OCI-LY7 (cell line): ENCODE measurements around the gene SYNGR3. TPM values are rescaled to one million over a fixed set of nuclear protein-coding genes. Genes with fewer than 3 reads are reported as not detected.
"Not testable (repeated sequence)": the region's sequence is repeated elsewhere in the genome, so short reads cannot be mapped to it uniquely, and the experiment has no call there.

ENCODE experiments used
- BruUV-seq: library from RNA; stranded (reverse); fragments of 400-500 nt; replicated peaks from 2 replicates; lab custom pipeline; 2021; lab: Mats Ljungman, UMichigan
- CTCF ChIA-PET: fragments of 300-600 bp; sonication (Branson Sonifier 250); formaldehyde crosslinking; loops from one replicate; lab custom pipeline; 2022; ENCODE audit warnings: antibody characterized with exemption; ENCODE audit not compliant: unreplicated experiment; lab: Charles Lee
- POLR2A ChIA-PET: fragments of 300-600 bp; sonication (Branson Sonifier 250); formaldehyde crosslinking; loops from one replicate; lab custom pipeline; 2022; ENCODE audit warnings: antibody characterized with exemption; lab: Charles Lee
- DNase-seq: peaks from one replicate; pipeline ENCODE4 v3.0.0-alpha.2; 2015; ENCODE audit warnings: low spot score
- H2AFZ ChIP-seq: fragments of 200-600 bp; sonication (generic), shearing (Covaris generic); 2 replicates; pipeline ENCODE4 v1.6.1; 2014; ENCODE audit warnings: mild to moderate bottlenecking, antibody characterized with exemption, low read length, moderate library complexity
- H3K27ac ChIP-seq: fragments of 200-600 bp; sonication (generic); 2 replicates; pipeline ENCODE4 v1.5.1; 2014; ENCODE audit warnings: mixed run types, low read depth, mild to moderate bottlenecking, moderate library complexity, low read length, inconsistent platforms; ENCODE audit not compliant: poor library complexity, severe bottlenecking
- H3K36me3 ChIP-seq: fragments of 200-600 bp; sonication (generic); 2 replicates; pipeline ENCODE4 v1.6.1; 2014; ENCODE audit warnings: mild to moderate bottlenecking, antibody characterized with exemption, low read length, moderate library complexity, mixed read lengths; ENCODE audit not compliant: insufficient read depth
- H3K4me1 ChIP-seq: fragments of 200-600 bp; sonication (generic); 2 replicates; pipeline ENCODE4 v1.5.1; 2014; ENCODE audit warnings: mild to moderate bottlenecking, low read length; ENCODE audit not compliant: insufficient read depth, poor library complexity, severe bottlenecking
- H3K4me2 ChIP-seq: fragments of 200-600 bp; sonication (generic); 2 replicates; pipeline ENCODE4 v1.6.1; 2014; ENCODE audit warnings: mild to moderate bottlenecking, low read length
- H3K4me3 ChIP-seq: fragments of 200-600 bp; sonication (generic); 2 replicates; pipeline ENCODE4 v1.5.1; 2014; ENCODE audit warnings: mild to moderate bottlenecking, low read depth, low read length; ENCODE audit not compliant: poor library complexity, severe bottlenecking
- H3K79me2 ChIP-seq: fragments of 200-600 bp; sonication (generic); 2 replicates; pipeline ENCODE4 v1.6.1; 2016; ENCODE audit warnings: low read depth, mild to moderate bottlenecking, low read length, moderate library complexity, mixed read lengths; ENCODE audit not compliant: insufficient read depth
- H3K9me2 ChIP-seq: fragments of 200-600 bp; sonication (generic); 2 replicates; pipeline ENCODE4 v1.6.1; 2016; ENCODE audit warnings: mild to moderate bottlenecking, low read length, mixed read lengths; ENCODE audit not compliant: insufficient read depth
- H3K9me3 ChIP-seq: fragments of 200-600 bp; sonication (generic); 2 replicates; pipeline ENCODE4 v1.6.1; 2014; ENCODE audit warnings: mild to moderate bottlenecking, mixed run types, low read length, mixed read lengths
- H4K20me1 ChIP-seq: fragments of 200-600 bp; sonication (generic); 2 replicates; pipeline ENCODE4 v1.6.1; 2014; ENCODE audit warnings: mild to moderate bottlenecking, antibody characterized with exemption, low read length, moderate library complexity, mixed read lengths; ENCODE audit not compliant: insufficient read depth
- EZH2phosphoT487 ChIP-seq: fragments of 200-600 bp; sonication (generic); IDR thresholded peaks from 2 replicates; pipeline ENCODE4 v1.6.1; 2018; ENCODE audit warnings: low read depth, borderline replicate concordance, mild to moderate bottlenecking, mixed run types, antibody characterized with exemption, low read length, moderate library complexity, mixed read lengths
- intact Hi-C: fragments of 100-400 bp; cut with micrococcal nuclease; formaldehyde crosslinking; loops from one replicate; pipeline ENCODE4 v1.10.0; 2022; ENCODE audit not compliant: unreplicated experiment
- total RNA-seq, 2 experiments: library from RNA; depleted of rRNA in 1 of 2; stranded (reverse); fragments of >200 nt in 1 of 2; shearing (Covaris generic) in 1 of 2; gene quantifications; 2 replicates each; pipeline ENCODE4 v1.2.3, GENCODE V29; 2014 to 2022
- TF ChIP-seq, protein P1 (sequence below): fragments of 200-600 bp; sonication (generic); conservative IDR thresholded peaks from 2 replicates; pipeline ENCODE4 v1.5.1; 2014; ENCODE audit warnings: mild to moderate bottlenecking, antibody characterized with exemption, low read length, moderate library complexity, mixed read lengths

Gene SYNGR3
- total RNA-seq, 2 experiments from 2014 or later, result 10.3 to 11.1 TPM

DNA sequence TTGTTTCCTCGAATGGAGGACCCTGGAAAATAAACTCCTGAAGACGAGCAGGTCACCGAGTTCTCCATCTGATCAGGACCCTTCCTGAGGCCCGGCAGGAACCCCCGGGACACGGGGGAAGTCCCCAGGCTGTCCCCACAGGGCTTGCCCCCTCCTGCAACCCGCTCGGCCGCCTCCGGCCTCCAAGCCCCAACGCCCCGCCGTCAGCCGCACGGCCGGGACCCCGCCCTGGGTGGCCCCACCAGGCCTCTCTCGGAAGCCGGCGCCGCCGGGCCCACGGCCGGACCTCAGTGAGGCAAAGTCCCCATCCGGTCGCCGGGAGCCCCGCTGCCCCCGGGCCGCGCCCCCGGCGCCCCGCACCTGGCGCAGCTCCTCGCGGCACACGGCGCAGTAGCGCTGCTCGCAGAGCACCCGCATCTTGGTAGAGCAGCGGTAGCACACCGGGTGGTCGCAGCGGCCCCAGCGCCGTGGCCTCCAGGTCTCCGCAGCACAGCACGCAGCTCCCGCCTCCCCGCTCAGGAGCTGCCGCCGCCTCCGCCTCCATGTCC, 19.5 kb downstream of the SYNGR3 start:
- ChIA-PET CTCF (no interaction called here), POLR2A (interaction anchor here (0.9 to 1.1 kb wide), 3 partner anchors 37 to 146 kb away, joined by 3 to 4 read pairs (median 3); partner anchors contain the start of genes TBL3 and TRAF7)
- peak overlapping the region; percentile 98 for H3K4me2 ChIP-seq
- intact Hi-C loops, result loop anchor here (2.0 kb wide), 1 partner anchor 66 kb away; the partner anchor contains the start of gene MSRB1
- H3K4me3 ChIP-seq, result peak overlapping the region; percentile 93
- no peaks in the 10 kb centered on the region for H3K9me3 ChIP-seq
- DNase-seq, result peak; percentile 45
- peaks cover 10% of the 10 kb centered on the region; the same call in 1 of the 2 replicates for H4K20me1 ChIP-seq
- H3K4me1 ChIP-seq, result peaks cover 32% of the 10 kb centered on the region
- no TSS peak for BruUV-seq
- H3K79me2 ChIP-seq, result peaks cover 42% of the 10 kb centered on the region
- H3K36me3 ChIP-seq, result peaks cover 14% of the 10 kb centered on the region; the same call in 1 of the 2 replicates
- peak overlapping the region; percentile 62 for H3K27ac ChIP-seq
- TF ChIP-seq EZH2phosphoT487, result no peak
- TF ChIP-seq, protein P1, sequence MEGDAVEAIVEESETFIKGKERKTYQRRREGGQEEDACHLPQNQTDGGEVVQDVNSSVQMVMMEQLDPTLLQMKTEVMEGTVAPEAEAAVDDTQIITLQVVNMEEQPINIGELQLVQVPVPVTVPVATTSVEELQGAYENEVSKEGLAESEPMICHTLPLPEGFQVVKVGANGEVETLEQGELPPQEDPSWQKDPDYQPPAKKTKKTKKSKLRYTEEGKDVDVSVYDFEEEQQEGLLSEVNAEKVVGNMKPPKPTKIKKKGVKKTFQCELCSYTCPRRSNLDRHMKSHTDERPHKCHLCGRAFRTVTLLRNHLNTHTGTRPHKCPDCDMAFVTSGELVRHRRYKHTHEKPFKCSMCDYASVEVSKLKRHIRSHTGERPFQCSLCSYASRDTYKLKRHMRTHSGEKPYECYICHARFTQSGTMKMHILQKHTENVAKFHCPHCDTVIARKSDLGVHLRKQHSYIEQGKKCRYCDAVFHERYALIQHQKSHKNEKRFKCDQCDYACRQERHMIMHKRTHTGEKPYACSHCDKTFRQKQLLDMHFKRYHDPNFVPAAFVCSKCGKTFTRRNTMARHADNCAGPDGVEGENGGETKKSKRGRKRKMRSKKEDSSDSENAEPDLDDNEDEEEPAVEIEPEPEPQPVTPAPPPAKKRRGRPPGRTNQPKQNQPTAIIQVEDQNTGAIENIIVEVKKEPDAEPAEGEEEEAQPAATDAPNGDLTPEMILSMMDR, result no peak
- H3K9me2 ChIP-seq, result no peaks in the 10 kb centered on the region
- H2AFZ ChIP-seq, result no peak overlapping the region

DNA sequence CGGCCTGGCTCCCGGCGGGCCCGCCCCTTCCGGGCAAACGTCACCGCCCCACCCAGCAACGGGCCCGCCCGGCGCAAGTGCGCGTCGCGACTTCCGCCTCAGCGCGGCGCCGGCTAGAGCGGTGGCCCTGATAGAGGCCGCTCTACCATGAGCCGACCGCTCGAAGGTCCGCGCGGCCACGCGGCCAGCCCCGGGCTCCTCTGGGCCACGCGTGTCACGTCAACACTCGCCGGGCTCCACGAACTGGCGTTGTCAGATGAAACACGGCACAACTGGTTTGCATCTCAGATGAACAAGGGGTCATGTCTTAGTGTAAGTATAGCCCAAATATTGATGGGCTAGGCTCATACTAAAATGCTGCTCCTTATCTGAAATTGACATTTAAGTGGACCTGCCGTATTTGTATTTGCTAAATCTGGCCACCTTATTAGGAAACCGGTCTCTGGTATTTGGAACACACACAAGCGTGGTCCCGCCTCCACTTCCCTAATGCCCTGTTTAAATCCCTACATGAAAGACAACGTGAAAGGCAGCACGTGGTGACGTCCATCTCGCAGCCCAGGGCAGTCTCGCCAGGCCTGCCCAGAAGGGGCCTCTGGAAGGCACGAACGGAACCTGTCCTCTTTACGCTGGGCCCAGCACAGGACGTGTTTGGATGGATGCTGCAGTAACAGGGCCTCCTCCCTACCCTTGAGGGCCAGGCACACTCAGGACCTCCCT, 20.2 kb downstream of the SYNGR3 start, which contains the start of gene ZNF598:
Gene ZNF598 (minus strand): TSS at position 31 of the 720 bp plus-strand sequence.
- peak within 1 kb of the TSS; percentile 93 for H3K4me3 ChIP-seq
- intact Hi-C loops, result loop anchor here (2.0 kb wide), 1 partner anchor 67 kb away; the partner anchor contains the start of gene MSRB1

DNA sequence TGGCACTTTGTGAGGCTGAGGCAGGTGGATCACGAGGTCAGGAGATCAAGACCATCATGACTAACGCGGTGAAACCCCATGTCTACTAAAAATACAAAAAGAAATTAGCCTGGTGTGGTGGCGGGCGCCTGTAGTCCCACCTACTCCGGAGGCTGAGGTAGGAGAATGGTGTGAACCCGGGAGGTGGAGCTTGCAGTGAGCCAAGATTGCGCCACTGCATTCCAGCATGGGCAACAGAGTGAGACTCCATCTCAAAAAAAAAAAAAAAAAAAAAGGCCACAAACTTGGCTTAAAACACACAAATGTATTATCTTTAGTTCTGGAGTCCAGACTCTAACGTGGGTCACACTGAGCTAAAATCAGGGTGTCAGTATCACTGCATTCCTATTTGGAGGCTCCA, 22.0 kb downstream of the SYNGR3 start:
- H3K4me3 ChIP-seq, CTCF ChIA-PET, H3K9me2 ChIP-seq, H3K27ac ChIP-seq, intact Hi-C loops, BruUV-seq, DNase-seq, H3K4me2 ChIP-seq, H3K9me3 ChIP-seq, H4K20me1 ChIP-seq, H2AFZ ChIP-seq: not testable (repeated sequence)
- H3K4me1 ChIP-seq, result peaks cover 27% of the 10 kb centered on the region
- H3K36me3 ChIP-seq, result peaks cover 13% of the 10 kb centered on the region; the same call in 1 of the 2 replicates
- H3K79me2 ChIP-seq, result peaks cover 37% of the 10 kb centered on the region
- POLR2A ChIA-PET, result interaction anchor here (0.6 to 0.7 kb wide), 2 partner anchors 455 to 674 kb away, joined by 3 to 4 read pairs; no protein-coding TSS in a partner anchor

More for the DNA sequence above, 20.2 kb downstream of the SYNGR3 start, which contains the start of gene ZNF598:
- BruUV-seq, result TSS peak; percentile 97
- peak; percentile 92 for DNase-seq
- H3K79me2 ChIP-seq, result peaks cover 42% of the 10 kb centered on the region
- H3K36me3 ChIP-seq, result peaks cover 13% of the 10 kb centered on the region; the same call in 1 of the 2 replicates
- peaks cover 10% of the 10 kb centered on the region; the same call in 1 of the 2 replicates for H4K20me1 ChIP-seq
- TF ChIP-seq EZH2phosphoT487, result no peak
- TF ChIP-seq, protein P1, result no peak
- ChIA-PET CTCF (no interaction called here), POLR2A (no interaction called here)
- peaks cover 27% of the 10 kb centered on the region for H3K4me1 ChIP-seq
- peak within 1 kb of the TSS; percentile 80; the same call in 1 of the 2 replicates for H2AFZ ChIP-seq
- H3K4me2 ChIP-seq, result peak within 1 kb of the TSS; percentile 100
- H3K27ac ChIP-seq, result peak within 1 kb of the TSS; percentile 66
- no peaks in the 10 kb centered on the region for H3K9me3 ChIP-seq
- H3K9me2 ChIP-seq, result no peaks in the 10 kb centered on the region
